DND-41 (cell line): ENCODE data around the gene APOC3.

Source experiments
- ATAC-seq: fragments of 200-7000 bp; cut with Tn5 transposase; 3 replicates; pipeline ENCODE4 v1.9.1; 2021; ENCODE audit warnings: low read depth; ENCODE audit not compliant: insufficient read depth
- DNase-seq: peaks from one replicate; pipeline ENCODE4 v3.0.0-alpha.2; 2020
- H2AFZ ChIP-seq: 2 replicates; pipeline ENCODE4 v1.6.0; 2012; ENCODE audit warnings: low read depth, low read length
- H3K27ac ChIP-seq: 2 replicates; pipeline ENCODE4 v1.5.1; 2012; ENCODE audit warnings: low read length, inconsistent platforms
- H3K27me3 ChIP-seq: fragments of 200-600 bp; sonication (generic); 2 replicates; pipeline ENCODE4 v1.6.0; 2012; ENCODE audit warnings: low read length, mild to moderate bottlenecking, inconsistent platforms; ENCODE audit not compliant: insufficient read depth, poor library complexity
- H3K36me3 ChIP-seq: 2 replicates; pipeline ENCODE4 v1.5.1; 2012; ENCODE audit warnings: low read length, inconsistent platforms; ENCODE audit not compliant: insufficient read depth
- H3K4me1 ChIP-seq: 2 replicates; pipeline ENCODE4 v1.5.1; 2012; ENCODE audit warnings: mild to moderate bottlenecking, low read length; ENCODE audit not compliant: insufficient read depth
- H3K4me2 ChIP-seq: 2 replicates; pipeline ENCODE4 v1.6.0; 2012; ENCODE audit warnings: mild to moderate bottlenecking, moderate library complexity, low read length, inconsistent platforms; ENCODE audit not compliant: insufficient read depth
- H3K4me3 ChIP-seq, 2 experiments: fragments of 200-600 bp in 1 of 2; shearing (Covaris generic) in 1 of 2; 2 replicates each; pipeline ENCODE4 v1.5.1; 2012 to 2016; ENCODE audit warnings: inconsistent platforms in 2 of 2, low read length in 2 of 2, mild to moderate bottlenecking in 2 of 2, low read depth in 1 of 2, moderate library complexity in 1 of 2
- H3K79me2 ChIP-seq: 2 replicates; pipeline ENCODE4 v1.6.0; 2012; ENCODE audit warnings: low read length, inconsistent platforms; ENCODE audit not compliant: insufficient read depth
- H3K9ac ChIP-seq: 2 replicates; pipeline ENCODE4 v1.6.0; 2012; ENCODE audit warnings: low read depth, mild to moderate bottlenecking, inconsistent platforms, low read length, moderate library complexity
- H3K9me3 ChIP-seq: 2 replicates; pipeline ENCODE4 v1.5.1; 2012; ENCODE audit warnings: low read length, moderate library complexity, mild to moderate bottlenecking, inconsistent platforms; ENCODE audit not compliant: insufficient read depth, severe bottlenecking
- H4K20me1 ChIP-seq: 2 replicates; pipeline ENCODE4 v1.6.0; 2012; ENCODE audit warnings: low read length; ENCODE audit not compliant: insufficient read depth
- CTCF ChIP-seq: IDR thresholded peaks from 2 replicates; pipeline ENCODE4 v1.5.1; 2012; ENCODE audit warnings: borderline replicate concordance, low read length, moderate library complexity, mild to moderate bottlenecking; ENCODE audit not compliant: poor library complexity, severe bottlenecking; ENCODE audit errors: extremely low read depth
- EZH2 ChIP-seq: IDR thresholded peaks from 3 replicates; pipeline ENCODE4 v1.6.1; 2012; ENCODE audit warnings: borderline replicate concordance, low read depth, mild to moderate bottlenecking, moderate library complexity, low read length, inconsistent platforms; ENCODE audit not compliant: severe bottlenecking

Gene APOC3

GRCh38 chr11:116864531-116864930 is 34.8 kb downstream of the APOC3 start:
- no peak overlapping the region for H3K4me2 ChIP-seq
- no peak for DNase-seq
- no peak for ATAC-seq

GRCh38 chr11:116865696-116866095 is 36.0 kb downstream of the APOC3 start:
- H3K27ac ChIP-seq: no peak overlapping the region

More at GRCh38 chr11:116864531-116864930, 34.8 kb downstream of the APOC3 start:
- no peak overlapping the region for H3K9ac ChIP-seq
- no peaks in the 10 kb centered on the region for H4K20me1 ChIP-seq
- H3K4me1 ChIP-seq: no peaks in the 10 kb centered on the region
- H3K9me3 ChIP-seq: no peaks in the 10 kb centered on the region
- no peak overlapping the region for H3K4me3 ChIP-seq
- no peak overlapping the region for H3K27ac ChIP-seq
- H3K79me2 ChIP-seq: no peaks in the 10 kb centered on the region
- H2AFZ ChIP-seq: no peak overlapping the region
- peaks cover 62% of the 10 kb centered on the region for H3K36me3 ChIP-seq
- no peaks in the 10 kb centered on the region for H3K27me3 ChIP-seq
- TF ChIP-seq CTCF (no peak), EZH2 (no peak)

GRCh38 chr11:116866804-116867455 is 37.2 kb downstream of the APOC3 start:
- Histone ChIP-seq H3K79me2 (no peaks in the 10 kb centered on the region), H3K4me1 (no peaks in the 10 kb centered on the region), H3K36me3 (peaks cover 67% of the 10 kb centered on the region), H3K9me3 (no peaks in the 10 kb centered on the region), H3K4me3 (no peak overlapping the region), H3K9ac (no peak overlapping the region), H3K27ac (no peak overlapping the region), H2AFZ (no peak overlapping the region), H3K4me2 (no peak overlapping the region), H3K27me3 (no peaks in the 10 kb centered on the region), H4K20me1 (no peaks in the 10 kb centered on the region)
- ATAC-seq: no peak
- TF ChIP-seq EZH2: no peak
- TF ChIP-seq CTCF: no peak
- no peak for DNase-seq

More at GRCh38 chr11:116865696-116866095, 36.0 kb downstream of the APOC3 start:
- Histone ChIP-seq H3K4me2 (no peak overlapping the region), H4K20me1 (no peaks in the 10 kb centered on the region), H3K79me2 (no peaks in the 10 kb centered on the region), H3K27me3 (no peaks in the 10 kb centered on the region), H3K4me1 (no peaks in the 10 kb centered on the region), H3K4me3 (no peak overlapping the region), H3K9me3 (no peaks in the 10 kb centered on the region), H3K36me3 (peaks cover 68% of the 10 kb centered on the region), H2AFZ (no peak overlapping the region), H3K9ac (no peak overlapping the region)
- ATAC-seq (no peak), DNase-seq (no peak)
- no peak for TF ChIP-seq CTCF
- TF ChIP-seq EZH2: no peak
